Osteocyte (in vitro differentiated cells): ENCODE measurements around the gene ADAMTS2. TPM values are rescaled to one million over a fixed set of nuclear protein-coding genes. Genes with fewer than 3 reads are reported as not detected.

ENCODE experiments used
- DNase-seq: peaks from one replicate; pipeline ENCODE4 v3.0.0; 2021; ENCODE audit warnings: mixed read lengths; ENCODE audit not compliant: unreplicated experiment; ENCODE audit errors: extremely low spot score
- H3K27ac Mint-ChIP-seq: one replicate; pipeline ENCODE4 v1.8.0; 2021; ENCODE audit warnings: mild to moderate bottlenecking, mixed read lengths; ENCODE audit not compliant: unreplicated experiment
- H3K27me3 Mint-ChIP-seq: one replicate; pipeline ENCODE4 v1.8.0; 2021; ENCODE audit warnings: mixed read lengths; ENCODE audit not compliant: unreplicated experiment
- H3K36me3 Mint-ChIP-seq: one replicate; pipeline ENCODE4 v1.8.0; 2021; ENCODE audit warnings: mixed read lengths; ENCODE audit not compliant: unreplicated experiment
- H3K4me1 Mint-ChIP-seq: one replicate; pipeline ENCODE4 v1.8.0; 2021; ENCODE audit warnings: mixed read lengths; ENCODE audit not compliant: unreplicated experiment
- H3K4me3 Mint-ChIP-seq: one replicate; pipeline ENCODE4 v1.8.0; 2021; ENCODE audit warnings: mild to moderate bottlenecking, moderate library complexity, mixed read lengths; ENCODE audit not compliant: unreplicated experiment
- H3K9me3 Mint-ChIP-seq: one replicate; pipeline ENCODE4 v1.8.0; 2021; ENCODE audit warnings: mixed read lengths; ENCODE audit not compliant: unreplicated experiment
- total RNA-seq: library from RNA; stranded (reverse); gene quantifications from 2 replicates; pipeline ENCODE4 v1.2.1, GENCODE V29; 2021
- TF ChIP-seq, protein P1 (sequence below): fragments of 200-600 bp; sonication (generic); IDR thresholded peaks from 2 replicates; pipeline ENCODE4 v1.5.0; 2021; ENCODE audit warnings: antibody characterized with exemption, mild to moderate bottlenecking, moderate library complexity

Gene ADAMTS2
- total RNA-seq, 1 donor from 2014 or later: 12.2 TPM

DNA sequence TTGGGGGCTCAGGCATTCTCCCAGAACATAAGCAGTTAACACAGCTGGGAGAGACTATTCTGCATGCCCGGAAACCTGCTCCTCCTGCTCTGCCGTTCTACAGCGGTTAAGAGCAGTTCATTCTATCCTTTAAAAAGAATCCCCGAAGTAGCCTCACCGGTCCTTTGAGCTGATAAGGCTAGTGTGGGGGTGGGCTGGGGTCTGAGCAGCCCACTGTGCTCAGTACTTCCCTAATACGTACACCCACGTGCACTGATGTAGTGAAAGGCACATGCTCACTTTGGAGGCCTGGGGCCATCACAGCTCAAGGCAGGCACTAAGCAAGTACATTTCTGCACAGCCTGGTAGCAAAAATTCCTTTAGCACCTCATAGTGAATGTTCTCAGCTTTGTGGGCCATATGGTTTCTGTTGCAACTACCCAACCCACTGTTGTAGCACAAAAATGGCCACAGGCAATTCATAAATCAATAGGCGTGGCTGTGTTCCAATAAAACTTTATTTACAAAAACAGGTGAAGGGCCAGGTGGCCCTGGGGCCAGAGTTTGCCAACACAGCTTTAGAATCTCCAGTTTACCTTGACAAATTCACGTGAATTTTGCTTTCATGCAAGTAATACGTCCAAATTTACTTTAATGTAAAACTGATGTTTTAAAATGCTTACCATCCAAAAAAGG, 148.7 kb downstream of the ADAMTS2 start:
- no peak overlapping the region for H3K27ac Mint-ChIP-seq
- no peaks in the 10 kb centered on the region for H3K36me3 Mint-ChIP-seq

DNA sequence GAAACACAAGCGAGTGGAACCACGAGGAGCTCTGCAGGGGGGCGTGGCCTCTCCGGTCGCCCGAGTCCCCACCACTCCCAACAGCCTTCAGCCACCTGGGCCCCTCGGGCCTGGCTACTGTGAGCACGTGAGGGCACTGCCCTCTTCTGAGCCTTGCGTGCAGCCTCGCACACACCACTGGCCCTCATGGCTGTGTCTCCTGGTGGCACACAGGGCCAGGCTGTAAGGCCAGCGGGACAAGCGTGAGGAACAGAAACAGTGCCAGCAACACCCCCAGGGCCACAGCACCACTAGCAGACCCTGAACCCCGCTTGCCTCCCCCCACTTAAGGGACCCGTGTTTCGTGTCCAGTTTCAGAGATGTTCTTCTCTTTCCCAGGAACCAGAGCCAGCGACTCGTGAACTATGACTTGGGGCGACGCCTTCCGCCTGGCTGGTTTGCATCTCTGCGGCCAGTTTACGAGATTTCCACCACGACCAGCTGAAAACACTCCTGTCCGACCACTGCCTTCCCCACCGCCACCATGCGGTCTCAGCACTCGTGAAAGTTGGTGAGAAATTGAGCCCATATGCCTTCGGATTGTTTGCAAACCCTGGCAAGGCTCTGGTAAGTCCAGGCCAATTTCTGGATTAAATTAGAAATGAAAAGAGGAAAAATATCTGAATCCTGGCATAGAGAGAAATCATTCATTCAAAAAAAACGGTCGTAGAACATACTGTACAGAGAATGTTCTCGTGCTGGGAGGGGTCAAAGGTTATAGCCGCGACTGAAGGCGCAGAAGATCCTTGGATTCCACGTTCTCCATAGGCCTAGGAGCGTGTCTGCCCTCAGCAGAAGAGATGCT, 149.5 kb downstream of the ADAMTS2 start:
- Mint-ChIP-seq H3K27me3 (no peaks in the 10 kb centered on the region), H3K36me3 (no peaks in the 10 kb centered on the region), H3K27ac (no peak overlapping the region), H3K4me3 (no peak overlapping the region), H3K4me1 (no peaks in the 10 kb centered on the region), H3K9me3 (peaks cover 8% of the 10 kb centered on the region)
- no peak for DNase-seq
- TF ChIP-seq, protein P1, sequence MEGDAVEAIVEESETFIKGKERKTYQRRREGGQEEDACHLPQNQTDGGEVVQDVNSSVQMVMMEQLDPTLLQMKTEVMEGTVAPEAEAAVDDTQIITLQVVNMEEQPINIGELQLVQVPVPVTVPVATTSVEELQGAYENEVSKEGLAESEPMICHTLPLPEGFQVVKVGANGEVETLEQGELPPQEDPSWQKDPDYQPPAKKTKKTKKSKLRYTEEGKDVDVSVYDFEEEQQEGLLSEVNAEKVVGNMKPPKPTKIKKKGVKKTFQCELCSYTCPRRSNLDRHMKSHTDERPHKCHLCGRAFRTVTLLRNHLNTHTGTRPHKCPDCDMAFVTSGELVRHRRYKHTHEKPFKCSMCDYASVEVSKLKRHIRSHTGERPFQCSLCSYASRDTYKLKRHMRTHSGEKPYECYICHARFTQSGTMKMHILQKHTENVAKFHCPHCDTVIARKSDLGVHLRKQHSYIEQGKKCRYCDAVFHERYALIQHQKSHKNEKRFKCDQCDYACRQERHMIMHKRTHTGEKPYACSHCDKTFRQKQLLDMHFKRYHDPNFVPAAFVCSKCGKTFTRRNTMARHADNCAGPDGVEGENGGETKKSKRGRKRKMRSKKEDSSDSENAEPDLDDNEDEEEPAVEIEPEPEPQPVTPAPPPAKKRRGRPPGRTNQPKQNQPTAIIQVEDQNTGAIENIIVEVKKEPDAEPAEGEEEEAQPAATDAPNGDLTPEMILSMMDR: no peak

More for the DNA sequence above, 148.7 kb downstream of the ADAMTS2 start:
- DNase-seq: no peak
- no peaks in the 10 kb centered on the region for H3K27me3 Mint-ChIP-seq
- no peak overlapping the region for H3K4me3 Mint-ChIP-seq
- H3K4me1 Mint-ChIP-seq: no peaks in the 10 kb centered on the region
- TF ChIP-seq, protein P1: no peak
- peaks cover 13% of the 10 kb centered on the region for H3K9me3 Mint-ChIP-seq

DNA sequence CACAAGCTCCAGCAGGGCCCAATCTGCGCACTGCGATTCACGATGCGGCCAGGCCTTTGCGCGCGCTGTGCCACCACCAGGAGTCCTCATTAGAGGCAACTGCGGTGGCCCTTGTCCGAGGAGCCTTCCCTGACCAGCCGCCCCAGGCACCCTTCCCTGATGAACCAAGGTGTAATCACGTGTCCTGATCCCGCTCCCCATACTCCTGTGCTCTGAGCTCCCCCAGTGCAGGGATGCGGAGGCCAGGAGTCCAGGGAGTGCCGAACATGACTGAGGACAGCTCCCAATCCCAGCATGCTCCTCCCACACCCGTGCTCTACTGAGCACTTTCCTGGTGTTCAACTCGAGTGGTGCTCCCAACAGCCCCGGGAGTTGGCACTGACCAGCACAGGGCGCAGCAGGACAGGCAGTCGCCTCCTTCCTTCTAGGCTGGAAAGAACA, 150.3 kb downstream of the ADAMTS2 start:
- Mint-ChIP-seq H3K4me1 (no peaks in the 10 kb centered on the region), H3K27ac (no peak overlapping the region), H3K36me3 (no peaks in the 10 kb centered on the region), H3K9me3 (peaks cover 7% of the 10 kb centered on the region), H3K27me3 (no peaks in the 10 kb centered on the region), H3K4me3 (no peak overlapping the region)
- no peak for DNase-seq
- TF ChIP-seq, protein P1: no peak

DNA sequence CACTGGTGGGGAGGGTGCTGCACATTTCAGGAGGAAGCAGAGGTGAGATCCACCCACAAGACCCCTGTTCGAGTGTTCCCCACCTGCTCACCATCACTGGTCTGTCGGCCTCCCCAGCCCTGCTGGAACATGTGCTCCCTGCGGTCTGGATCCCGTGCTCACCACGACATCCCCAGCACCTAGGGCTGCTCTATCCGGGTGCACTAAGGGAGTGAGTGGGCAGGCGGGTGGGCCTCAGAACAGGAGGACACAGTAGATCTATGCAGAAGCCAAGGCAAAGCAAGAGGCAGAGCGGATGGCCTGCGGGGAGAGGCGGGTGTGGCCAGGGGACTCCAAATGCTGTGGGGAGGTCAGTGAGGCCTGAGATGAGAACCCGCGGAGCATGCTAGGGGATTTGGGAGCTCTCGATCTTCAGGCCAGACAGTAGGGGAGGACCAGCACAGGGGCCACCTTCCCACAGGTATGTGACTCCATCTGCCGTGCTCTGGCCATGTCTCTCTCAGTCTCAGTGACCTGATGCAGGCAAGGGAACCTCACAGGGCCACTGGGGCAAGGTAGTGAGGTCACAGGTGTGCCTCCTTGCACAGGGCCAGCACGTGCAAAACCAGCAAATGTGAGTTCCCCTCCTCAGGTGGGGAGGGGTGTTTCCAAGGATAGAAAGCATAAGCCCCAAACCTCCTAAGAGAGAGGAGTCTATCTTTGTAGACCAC, 150.9 kb downstream of the ADAMTS2 start:
- no peaks in the 10 kb centered on the region for H3K27me3 Mint-ChIP-seq

More for the DNA sequence above, 150.9 kb downstream of the ADAMTS2 start:
- TF ChIP-seq, protein P1: no peak
- Mint-ChIP-seq H3K9me3 (peaks cover 9% of the 10 kb centered on the region), H3K36me3 (no peaks in the 10 kb centered on the region), H3K4me3 (no peak overlapping the region), H3K27ac (no peak overlapping the region), H3K4me1 (no peaks in the 10 kb centered on the region)
- DNase-seq: no peak
